Measurements from ENCODE around the gene TMEM19.

Gene TMEM19

GRCh38 chr12:71671311-71671710, 14.6 kb upstream of the TMEM19 start:
- H3K4me3 Mint-ChIP-seq: no peak overlapping the region
- TF ChIP-seq, protein P1, sequence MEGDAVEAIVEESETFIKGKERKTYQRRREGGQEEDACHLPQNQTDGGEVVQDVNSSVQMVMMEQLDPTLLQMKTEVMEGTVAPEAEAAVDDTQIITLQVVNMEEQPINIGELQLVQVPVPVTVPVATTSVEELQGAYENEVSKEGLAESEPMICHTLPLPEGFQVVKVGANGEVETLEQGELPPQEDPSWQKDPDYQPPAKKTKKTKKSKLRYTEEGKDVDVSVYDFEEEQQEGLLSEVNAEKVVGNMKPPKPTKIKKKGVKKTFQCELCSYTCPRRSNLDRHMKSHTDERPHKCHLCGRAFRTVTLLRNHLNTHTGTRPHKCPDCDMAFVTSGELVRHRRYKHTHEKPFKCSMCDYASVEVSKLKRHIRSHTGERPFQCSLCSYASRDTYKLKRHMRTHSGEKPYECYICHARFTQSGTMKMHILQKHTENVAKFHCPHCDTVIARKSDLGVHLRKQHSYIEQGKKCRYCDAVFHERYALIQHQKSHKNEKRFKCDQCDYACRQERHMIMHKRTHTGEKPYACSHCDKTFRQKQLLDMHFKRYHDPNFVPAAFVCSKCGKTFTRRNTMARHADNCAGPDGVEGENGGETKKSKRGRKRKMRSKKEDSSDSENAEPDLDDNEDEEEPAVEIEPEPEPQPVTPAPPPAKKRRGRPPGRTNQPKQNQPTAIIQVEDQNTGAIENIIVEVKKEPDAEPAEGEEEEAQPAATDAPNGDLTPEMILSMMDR (IDR thresholded peaks at IDR 0.05; ENCODE audit: unreplicated experiment in 3 of 3): no peak
- no peaks in the 10 kb centered on the region for H3K9me3 Mint-ChIP-seq
- no peaks in the 10 kb centered on the region for H3K27me3 Mint-ChIP-seq (ENCODE audit: low read depth)
- H3K4me1 Mint-ChIP-seq: peaks cover 6% of the 10 kb centered on the region
- H3K27ac Mint-ChIP-seq: no peak overlapping the region
- peaks cover 8% of the 10 kb centered on the region for H3K36me3 Mint-ChIP-seq (ENCODE audit: low read depth)

GRCh38 chr12:71671816-71672215, 14.1 kb upstream of the TMEM19 start:
- Mint-ChIP-seq H3K9me3 (no peaks in the 10 kb centered on the region), H3K27me3 (ENCODE audit: low read depth) (no peaks in the 10 kb centered on the region)
- TF ChIP-seq, protein P1 (IDR thresholded peaks at IDR 0.05; ENCODE audit: unreplicated experiment in 3 of 3): no peak

DNA sequence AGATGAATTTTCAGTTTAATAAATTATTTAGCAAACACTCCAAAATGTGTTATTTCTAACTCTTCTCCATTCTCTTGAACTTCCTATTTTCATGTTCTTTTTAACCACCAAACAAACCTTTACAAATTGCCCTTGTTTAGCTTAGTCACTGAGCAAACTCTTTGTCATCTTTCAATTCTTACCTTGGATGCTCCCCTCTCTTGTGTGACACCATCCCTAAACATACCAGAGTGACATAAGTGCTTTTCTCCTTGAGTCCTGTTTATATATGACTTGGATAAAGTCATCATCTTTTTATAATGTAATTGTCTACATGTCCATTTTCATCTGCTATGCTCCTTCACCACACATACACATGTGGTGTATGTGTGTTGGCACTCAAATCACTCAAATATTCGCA, 3.4 kb upstream of the TMEM19 start:
- H3K4me3 Mint-ChIP-seq: no peak overlapping the region
- H3K9me3 Mint-ChIP-seq: no peaks in the 10 kb centered on the region
- H3K27ac Mint-ChIP-seq: no peak overlapping the region
- TF ChIP-seq, protein P1 (IDR thresholded peaks at IDR 0.05; ENCODE audit: unreplicated experiment in 3 of 3): no peak
- no peaks in the 10 kb centered on the region for H3K36me3 Mint-ChIP-seq (ENCODE audit: low read depth)
- H3K27me3 Mint-ChIP-seq (ENCODE audit: low read depth): no peaks in the 10 kb centered on the region
- peaks cover 6% of the 10 kb centered on the region for H3K4me1 Mint-ChIP-seq

More at GRCh38 chr12:71671816-71672215, 14.1 kb upstream of the TMEM19 start:
- Mint-ChIP-seq H3K36me3 (ENCODE audit: low read depth) (peaks cover 8% of the 10 kb centered on the region), H3K27ac (no peak overlapping the region), H3K4me1 (peaks cover 6% of the 10 kb centered on the region), H3K4me3 (no peak overlapping the region)

GRCh38 chr12:71683633-71684032, 2.2 kb upstream of the TMEM19 start:
- TF ChIP-seq, protein P1 (IDR thresholded peaks at IDR 0.05; ENCODE audit: unreplicated experiment in 3 of 3): no peak

DNA sequence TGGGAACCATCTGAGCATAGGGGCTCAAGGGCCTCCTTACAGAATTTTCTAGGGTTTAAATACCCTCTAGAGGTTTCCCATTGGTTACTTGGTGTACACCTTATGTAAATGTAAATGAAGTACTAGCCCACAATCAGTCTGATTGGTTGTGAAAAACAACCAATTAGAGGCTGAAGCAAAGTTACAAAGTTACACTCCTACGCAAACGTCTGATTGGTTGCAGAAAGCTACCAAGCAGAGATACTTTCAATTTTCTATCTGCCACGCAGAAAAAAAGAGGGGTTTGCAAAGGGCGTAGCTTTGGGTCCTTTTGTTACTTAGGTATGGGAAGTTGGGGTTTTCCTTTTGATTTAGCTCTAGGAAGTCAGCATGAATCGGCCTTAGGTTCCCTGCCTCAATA, 1.8 kb upstream of the TMEM19 start:
- TF ChIP-seq, protein P1 (IDR thresholded peaks at IDR 0.05; ENCODE audit: unreplicated experiment in 3 of 3): no peak
- H3K4me1 Mint-ChIP-seq: peaks cover 22% of the 10 kb centered on the region
- no peak overlapping the region for H3K4me3 Mint-ChIP-seq
- no peaks in the 10 kb centered on the region for H3K9me3 Mint-ChIP-seq
- H3K27me3 Mint-ChIP-seq (ENCODE audit: low read depth): no peaks in the 10 kb centered on the region
- no peaks in the 10 kb centered on the region for H3K36me3 Mint-ChIP-seq (ENCODE audit: low read depth)
- no peak overlapping the region for H3K27ac Mint-ChIP-seq

More at GRCh38 chr12:71683633-71684032, 2.2 kb upstream of the TMEM19 start:
- H3K27ac Mint-ChIP-seq: no peak overlapping the region
- peak overlapping the region in 1 of 3 experiments; percentile 46 for H3K4me3 Mint-ChIP-seq
- no peaks in the 10 kb centered on the region for H3K9me3 Mint-ChIP-seq
- H3K4me1 Mint-ChIP-seq: peaks cover 18% of the 10 kb centered on the region
- no peaks in the 10 kb centered on the region for H3K36me3 Mint-ChIP-seq (ENCODE audit: low read depth)
- H3K27me3 Mint-ChIP-seq (ENCODE audit: low read depth): no peaks in the 10 kb centered on the region

DNA sequence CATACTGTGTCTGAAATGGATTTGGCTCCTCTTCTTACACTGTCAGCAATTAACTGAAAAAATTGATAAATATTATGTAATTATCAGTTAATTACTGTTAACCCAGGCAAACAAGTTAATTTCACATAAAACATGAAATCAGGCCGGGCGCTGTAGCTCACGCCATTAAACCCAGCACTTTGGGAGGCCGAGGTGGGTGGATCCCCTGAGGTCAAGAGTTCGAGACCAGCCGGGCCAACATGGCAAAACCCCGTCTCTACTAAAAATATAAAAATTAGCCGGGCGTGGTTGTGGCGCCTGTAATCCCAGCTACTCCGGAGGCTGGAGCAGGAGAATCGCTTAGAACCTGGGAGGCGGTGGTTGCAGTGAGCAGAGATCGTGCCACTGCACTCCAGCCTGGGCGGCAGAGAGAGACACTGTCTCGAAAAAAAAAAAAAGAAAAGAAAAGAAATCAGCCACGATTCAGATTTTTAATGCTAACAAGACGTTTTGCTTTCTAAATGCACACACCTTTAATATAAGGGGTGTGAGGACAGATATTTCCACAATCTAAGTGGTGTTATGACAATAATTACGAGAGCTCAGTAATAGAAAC, 473 bp upstream of the TMEM19 start:
- peak overlapping the region; percentile 86 to 92 (median 91) for H3K27ac Mint-ChIP-seq
- peaks cover 30% of the 10 kb centered on the region for H3K4me1 Mint-ChIP-seq
- H3K27me3 Mint-ChIP-seq (ENCODE audit: low read depth): no peaks in the 10 kb centered on the region
- TF ChIP-seq, protein P1 (IDR thresholded peaks at IDR 0.05; ENCODE audit: unreplicated experiment in 3 of 3): no peak
- H3K9me3 Mint-ChIP-seq: no peaks in the 10 kb centered on the region
- peak overlapping the region; percentile 92 to 95 (median 95) for H3K4me3 Mint-ChIP-seq
- no peaks in the 10 kb centered on the region for H3K36me3 Mint-ChIP-seq (ENCODE audit: low read depth)
